Caco-2 (cell line): Measurements from ENCODE around the gene TTPAL. TPM values are rescaled to one million over a fixed set of nuclear protein-coding genes. Genes with fewer than 3 reads are reported as not detected.

Source experiments
- BruUV-seq: library from RNA; stranded (reverse); fragments of 400-500 nt; replicated peaks from 2 replicates; lab custom pipeline; 2021; lab: Mats Ljungman, UMichigan
- CTCF ChIA-PET: fragments of 300-600 bp; sonication (Branson Sonifier 250); formaldehyde crosslinking; loops from one replicate; lab custom pipeline; 2022; ENCODE audit warnings: antibody characterized with exemption; lab: Charles Lee
- POLR2A ChIA-PET: fragments of 300-600 bp; sonication (Branson Sonifier 250); formaldehyde crosslinking; loops from one replicate; lab custom pipeline; 2022; ENCODE audit warnings: antibody characterized with exemption; lab: Charles Lee
- DNase-seq, 2 experiments: peaks; one replicate each; pipeline versions ENCODE4 v3.0.0 to v3.0.0-alpha.2; 2020 to 2022
- H3K27me3 ChIP-seq: replicated peaks from 2 replicates; pipeline ENCODE4 v1.6.0; 2011; ENCODE audit warnings: low read length; ENCODE audit not compliant: control insufficient read depth, insufficient read depth
- H3K36me3 ChIP-seq: 2 replicates; pipeline ENCODE4 v1.5.1; 2011; ENCODE audit warnings: low read length; ENCODE audit not compliant: control insufficient read depth, insufficient read depth
- H3K4me1 ChIP-seq: fragments of 250-450 bp; sonication (Bioruptor Pico); 2 replicates; pipeline ENCODE4 v1.5.1; 2020; ENCODE audit warnings: mild to moderate bottlenecking
- H3K4me3 ChIP-seq: 2 replicates; pipeline ENCODE4 v1.5.1; 2011; ENCODE audit warnings: low read depth, mild to moderate bottlenecking, control low read depth, low read length
- H3K9me3 ChIP-seq: fragments of 250-450 bp; sonication (Bioruptor Pico); 2 replicates; pipeline ENCODE4 v1.5.1; 2020; ENCODE audit warnings: mild to moderate bottlenecking, moderate library complexity
- H3K27ac Mint-ChIP-seq: one replicate; pipeline ENCODE4 v1.8.0; 2022; ENCODE audit warnings: mixed read lengths; ENCODE audit not compliant: unreplicated experiment
- H3K27me3 Mint-ChIP-seq: one replicate; pipeline ENCODE4 v1.8.0; 2022; ENCODE audit warnings: mixed read lengths; ENCODE audit not compliant: insufficient read depth, unreplicated experiment
- H3K36me3 Mint-ChIP-seq: one replicate; pipeline ENCODE4 v1.8.0; 2022; ENCODE audit warnings: mild to moderate bottlenecking, mixed read lengths; ENCODE audit not compliant: insufficient read depth, unreplicated experiment
- H3K4me1 Mint-ChIP-seq: one replicate; pipeline ENCODE4 v1.8.0; 2022; ENCODE audit warnings: low read depth, mixed read lengths; ENCODE audit not compliant: unreplicated experiment
- H3K4me3 Mint-ChIP-seq: one replicate; pipeline ENCODE4 v1.8.0; 2022; ENCODE audit warnings: mild to moderate bottlenecking, moderate library complexity, mixed read lengths; ENCODE audit not compliant: unreplicated experiment
- H3K9me3 Mint-ChIP-seq: one replicate; pipeline ENCODE4 v1.8.0; 2022; ENCODE audit warnings: mixed read lengths; ENCODE audit not compliant: unreplicated experiment
- CTCF ChIP-seq, 2 experiments: fragments of 200-600 bp in 1 of 2; IDR thresholded peaks; 1 replicate in 1 of 2; 2 replicates in 1 of 2; pipeline versions ENCODE4 v1.5.1 to v1.8.0; 2011 to 2022; ENCODE audit warnings: antibody characterized with exemption in 1 of 2, control low read depth in 1 of 2, inconsistent platforms in 1 of 2, low read depth in 1 of 2, low read length in 1 of 2, mild to moderate bottlenecking in 1 of 2, moderate library complexity in 1 of 2; ENCODE audit not compliant: insufficient read depth in 1 of 2, severe bottlenecking in 1 of 2, unreplicated experiment in 1 of 2
- intact Hi-C: fragments of 100-400 bp; cut with micrococcal nuclease; formaldehyde crosslinking; loops from one replicate; pipeline ENCODE4 v1.10.0; 2022; ENCODE audit not compliant: unreplicated experiment
- total RNA-seq: library from RNA; stranded (reverse); gene quantifications from 2 replicates; pipeline ENCODE4 v1.2.3, GENCODE V29; 2022

Gene TTPAL
- total RNA-seq, 1 experiment from 2014 or later, result 54.6 TPM

DNA sequence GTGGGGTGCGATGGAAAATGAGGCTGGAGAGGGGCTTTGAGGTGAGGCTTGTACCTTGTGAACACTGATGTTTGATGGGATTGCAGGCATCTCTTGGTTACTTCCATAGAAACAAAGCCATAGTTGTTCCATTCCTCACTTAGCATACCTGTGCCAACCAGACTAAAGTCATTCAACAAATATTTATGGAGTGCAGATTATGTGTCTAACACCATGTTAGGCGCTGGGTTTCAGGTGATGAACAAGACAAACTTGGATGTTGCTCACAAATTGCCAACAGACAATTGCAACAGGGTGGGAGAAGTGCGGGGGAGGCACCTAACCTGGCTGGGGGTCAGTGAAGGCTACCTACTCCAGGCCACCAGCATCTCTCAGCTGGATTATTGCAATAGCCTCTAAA lies 1.5 kb downstream of the TTPAL start:
- peaks cover 19% of the 10 kb centered on the region for H3K4me1 ChIP-seq

GRCh38 chr20:44478206-44478605 lies 2.5 kb downstream of the TTPAL start:
- no peak for DNase-seq
- H3K4me3 Mint-ChIP-seq, result no peak overlapping the region
- CTCF ChIA-PET, result interaction anchor here (0.5 kb wide), 1 partner anchor 167 kb away, joined by 4 read pairs; the partner anchor contains the start of gene FITM2

More for the DNA sequence above, 1.5 kb downstream of the TTPAL start:
- DNase-seq, result no peak
- Mint-ChIP-seq H3K36me3 (peaks cover 34% of the 10 kb centered on the region), H3K9me3 (no peaks in the 10 kb centered on the region), H3K27ac (no peak overlapping the region), H3K27me3 (no peaks in the 10 kb centered on the region), H3K4me3 (peak overlapping the region; percentile 98), H3K4me1 (peaks cover 25% of the 10 kb centered on the region)
- H3K9me3 ChIP-seq, result no peaks in the 10 kb centered on the region
- no peaks in the 10 kb centered on the region for H3K27me3 ChIP-seq
- ChIA-PET POLR2A (interaction anchor here (1.7 kb wide), 1 partner anchor 15 kb away, joined by 4 read pairs; no protein-coding TSS in a partner anchor), CTCF (interaction anchor here (2.0 kb wide), 1 partner anchor 45 kb away, joined by 11 read pairs; the partner anchor contains the start of gene SERINC3)
- TF ChIP-seq CTCF (IDR thresholded peaks at IDR 0.05; ENCODE audit: insufficient read depth in 1 of 2, low read depth in 1 of 2, low read length in 1 of 2, severe bottlenecking in 1 of 2, unreplicated experiment in 1 of 2), result no peak
- intact Hi-C loops, result loop anchor here (2.0 to 10.0 kb wide), 2 partner anchors 46 to 258 kb away; partner anchors contain the start of gene SERINC3
- BruUV-seq, result no TSS peak
- H3K36me3 ChIP-seq, result peaks cover 3% of the 10 kb centered on the region
- H3K4me3 ChIP-seq, result no peak overlapping the region

DNA sequence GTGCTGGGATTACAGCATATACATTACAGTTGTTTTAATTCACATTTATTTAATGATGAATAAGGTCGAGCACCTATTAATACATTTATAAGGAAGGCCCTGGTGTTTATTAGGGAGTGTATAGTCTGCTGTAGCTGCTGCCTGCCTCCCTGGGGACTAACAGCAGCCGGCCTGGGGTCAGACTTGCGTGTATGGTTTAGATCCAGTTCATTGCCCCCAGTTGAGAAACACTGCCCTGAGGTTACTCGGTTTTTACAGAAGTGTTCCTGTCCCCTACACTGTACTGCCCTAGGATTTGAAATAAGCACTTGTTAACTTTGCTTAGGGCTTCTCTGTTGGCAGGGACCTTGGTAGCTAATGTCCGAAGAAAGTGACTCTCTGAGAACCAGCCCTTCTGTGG lies 4.0 kb downstream of the TTPAL start:
- H3K9me3 Mint-ChIP-seq, result no peaks in the 10 kb centered on the region
- Histone ChIP-seq H3K27me3 (no peaks in the 10 kb centered on the region), H3K4me3 (no peak overlapping the region), H3K36me3 (peaks cover 3% of the 10 kb centered on the region), H3K9me3 (no peaks in the 10 kb centered on the region), H3K4me1 (peaks cover 14% of the 10 kb centered on the region)
- intact Hi-C loops, result loop anchor here (10.0 kb wide), 1 partner anchor 255 kb away; no protein-coding TSS in a partner anchor
- no peaks in the 10 kb centered on the region for H3K27me3 Mint-ChIP-seq
- no peak overlapping the region for H3K4me3 Mint-ChIP-seq
- H3K27ac Mint-ChIP-seq, result no peak overlapping the region
- BruUV-seq, result no TSS peak
- peaks cover 20% of the 10 kb centered on the region for H3K4me1 Mint-ChIP-seq
- H3K36me3 Mint-ChIP-seq, result peaks cover 59% of the 10 kb centered on the region
- ChIA-PET CTCF (interaction anchor here (0.5 kb wide), 1 partner anchor 100 kb away, joined by 3 read pairs; no protein-coding TSS in a partner anchor), POLR2A (no interaction called here)
- no peak for TF ChIP-seq CTCF (IDR thresholded peaks at IDR 0.05; ENCODE audit: insufficient read depth in 1 of 2, low read depth in 1 of 2, low read length in 1 of 2, severe bottlenecking in 1 of 2, unreplicated experiment in 1 of 2)
- DNase-seq, result no peak

More at GRCh38 chr20:44478206-44478605, 2.5 kb downstream of the TTPAL start:
- POLR2A ChIA-PET, result no interaction called here
- H3K27ac Mint-ChIP-seq, result no peak overlapping the region
- H3K9me3 Mint-ChIP-seq, result no peaks in the 10 kb centered on the region
- Histone ChIP-seq H3K27me3 (no peaks in the 10 kb centered on the region), H3K36me3 (peaks cover 3% of the 10 kb centered on the region), H3K4me1 (peaks cover 19% of the 10 kb centered on the region), H3K4me3 (no peak overlapping the region), H3K9me3 (no peaks in the 10 kb centered on the region)
- no peak for TF ChIP-seq CTCF (IDR thresholded peaks at IDR 0.05; ENCODE audit: insufficient read depth in 1 of 2, low read depth in 1 of 2, low read length in 1 of 2, severe bottlenecking in 1 of 2, unreplicated experiment in 1 of 2)
- peaks cover 25% of the 10 kb centered on the region for H3K4me1 Mint-ChIP-seq
- H3K36me3 Mint-ChIP-seq, result peaks cover 45% of the 10 kb centered on the region
- BruUV-seq, result no TSS peak
- no peaks in the 10 kb centered on the region for H3K27me3 Mint-ChIP-seq
- intact Hi-C loops, result loop anchor here (10.0 kb wide), 1 partner anchor 257 kb away; no protein-coding TSS in a partner anchor
